ENCODE measurements around the gene HDHD5.
"Not testable (repeated sequence)": the region's sequence is repeated elsewhere in the genome, so short reads cannot be mapped to it uniquely, and the experiment has no call there.

Gene HDHD5

DNA sequence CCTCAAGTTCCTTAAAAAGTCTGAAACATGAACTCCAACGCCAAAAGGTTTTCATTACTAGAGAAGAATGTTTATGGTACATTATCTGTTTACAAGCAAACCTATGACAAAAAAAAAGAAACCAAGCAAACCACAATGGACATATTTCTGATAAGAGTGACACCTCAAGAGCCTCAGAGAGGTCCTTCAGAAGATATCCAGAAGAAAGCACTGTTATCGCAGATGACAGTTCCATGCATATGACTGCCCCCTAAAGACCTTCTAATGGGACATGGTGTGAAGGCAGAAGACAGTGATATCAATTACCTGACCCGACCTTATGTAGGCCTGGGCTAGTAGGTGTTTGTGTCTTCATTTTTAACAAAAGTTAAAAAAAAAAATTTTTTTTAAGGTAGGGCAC lies 3.1 kb downstream of the HDHD5 start:
- no peak for DNase-seq (ENCODE audit: low read depth)

DNA sequence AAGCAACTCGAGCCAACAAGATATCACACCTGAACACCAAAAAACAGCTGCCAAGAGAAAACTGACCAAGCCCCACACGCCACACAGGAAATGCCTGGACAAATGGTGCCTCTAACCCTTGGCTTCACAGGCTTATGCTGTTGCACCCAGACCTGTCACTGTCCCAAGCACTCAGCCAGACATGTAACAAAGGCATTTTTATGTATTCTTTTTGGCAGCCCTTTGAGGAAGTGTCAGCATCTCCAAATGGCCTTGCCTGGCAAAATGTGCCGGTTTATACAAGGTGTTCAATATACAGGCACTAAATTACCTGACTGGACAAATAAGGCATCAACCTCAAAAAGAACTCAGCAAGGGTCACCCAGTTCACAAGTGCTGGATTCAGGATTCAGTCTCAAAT lies 6.1 kb downstream of the HDHD5 start:
- DNase-seq (ENCODE audit: low read depth): no peak

DNA sequence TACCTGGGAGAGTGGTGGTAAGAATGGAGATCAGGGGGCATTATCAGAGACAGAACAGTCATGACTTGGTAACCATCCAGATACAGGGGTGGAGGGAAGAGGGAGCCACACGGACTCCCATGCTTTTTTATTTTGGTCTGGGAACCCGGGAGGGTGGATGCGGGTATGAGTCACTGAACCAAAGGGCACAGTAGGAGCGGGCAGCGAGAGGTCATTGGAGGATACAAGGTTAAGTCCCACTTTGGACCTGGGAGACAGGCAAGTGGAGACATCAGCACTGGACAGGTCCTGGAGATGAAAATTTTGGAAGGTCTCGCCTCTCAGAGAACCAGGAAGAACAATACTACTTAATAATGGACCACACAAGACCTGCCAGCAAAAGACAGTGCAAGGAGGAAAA lies 6.7 kb downstream of the HDHD5 start:
- no peak for DNase-seq (ENCODE audit: low read depth)

DNA sequence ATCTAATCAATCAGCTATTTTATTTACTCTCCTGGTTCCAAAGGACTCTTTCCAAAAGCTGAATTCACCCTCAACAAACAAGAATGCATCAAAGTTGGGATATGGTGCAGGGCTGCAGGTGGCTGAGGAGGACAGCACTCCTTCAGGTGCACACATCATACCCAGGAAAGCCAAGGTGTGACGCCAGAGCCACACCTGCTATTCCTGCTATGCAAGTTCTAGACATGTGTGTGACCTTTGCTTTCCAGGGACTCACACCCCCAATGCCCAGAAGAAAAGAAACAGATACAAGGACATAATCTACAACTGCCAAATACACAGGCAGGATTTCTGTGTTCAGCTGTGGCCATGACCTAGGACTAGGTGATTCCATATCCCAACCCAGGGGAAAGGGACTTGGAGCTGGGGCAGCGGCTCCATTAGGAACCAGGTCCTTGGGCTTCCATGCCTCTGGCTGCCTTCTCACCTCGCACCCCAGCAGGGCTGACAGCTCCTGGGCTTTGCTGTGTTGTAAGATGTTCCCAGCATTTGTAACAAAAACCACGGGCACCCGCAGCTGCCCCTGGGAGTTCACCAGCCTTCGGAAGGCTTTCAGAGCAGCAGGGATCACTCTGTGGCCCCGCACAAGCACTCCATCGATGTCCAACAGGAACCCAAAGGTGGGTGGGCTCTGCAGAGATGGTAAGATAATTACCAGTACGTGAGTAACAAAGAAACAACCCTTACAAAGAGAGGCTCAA lies 9.8 kb downstream of the HDHD5 start:
- DNase-seq (ENCODE audit: low read depth): no peak

DNA sequence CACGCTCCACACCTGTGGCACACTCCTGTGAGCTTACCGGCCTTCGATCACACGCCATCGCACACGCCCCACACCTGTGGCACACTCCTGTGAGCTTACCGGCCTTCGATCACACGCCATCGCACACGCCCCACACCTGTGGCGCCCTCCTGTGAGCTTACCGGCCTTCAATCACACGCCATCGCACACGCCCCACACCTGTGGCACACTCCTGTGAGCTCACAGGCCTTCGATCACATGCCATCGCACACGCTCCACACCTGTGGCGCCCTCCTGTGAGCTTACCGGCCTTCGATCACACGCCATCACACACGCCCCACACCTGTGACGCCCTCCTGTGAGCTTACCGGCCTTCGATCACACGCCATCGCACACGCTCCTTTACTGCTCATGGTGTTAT lies 11.6 kb downstream of the HDHD5 start:
- not testable (repeated sequence) for DNase-seq (ENCODE audit: low read depth)

DNA sequence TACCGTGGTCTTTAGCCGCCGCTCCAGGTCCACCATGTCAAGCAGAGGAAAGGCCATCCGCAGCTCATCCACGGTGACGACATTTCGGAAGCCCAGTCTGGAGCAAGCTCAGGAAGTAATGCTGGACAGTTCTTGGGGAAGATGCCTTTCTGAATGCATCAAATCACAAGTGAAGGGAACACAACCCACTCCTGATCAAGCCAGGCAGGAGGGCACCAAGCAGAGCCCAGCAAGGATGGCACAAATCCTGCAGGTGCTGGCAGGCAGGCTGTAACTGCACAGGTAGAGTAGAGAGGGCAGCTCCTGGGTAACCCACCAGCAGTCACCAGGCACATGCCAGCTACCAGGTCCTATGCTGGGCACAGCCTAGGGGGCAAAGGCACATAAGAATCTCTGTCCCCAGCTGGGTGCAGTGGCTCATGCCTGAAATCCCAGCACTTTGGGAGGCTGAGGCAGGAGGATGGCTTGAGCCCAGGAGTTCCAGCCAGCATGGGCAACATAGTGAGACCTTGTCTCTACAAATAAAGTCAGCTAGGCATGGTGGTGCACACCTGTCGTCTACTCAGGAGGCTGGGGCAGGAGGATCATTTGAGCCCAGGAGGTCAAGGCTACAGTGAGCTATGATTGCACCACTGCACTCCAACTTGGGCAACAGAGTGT lies 13.9 kb downstream of the HDHD5 start:
- no peak for DNase-seq (ENCODE audit: low read depth)

DNA sequence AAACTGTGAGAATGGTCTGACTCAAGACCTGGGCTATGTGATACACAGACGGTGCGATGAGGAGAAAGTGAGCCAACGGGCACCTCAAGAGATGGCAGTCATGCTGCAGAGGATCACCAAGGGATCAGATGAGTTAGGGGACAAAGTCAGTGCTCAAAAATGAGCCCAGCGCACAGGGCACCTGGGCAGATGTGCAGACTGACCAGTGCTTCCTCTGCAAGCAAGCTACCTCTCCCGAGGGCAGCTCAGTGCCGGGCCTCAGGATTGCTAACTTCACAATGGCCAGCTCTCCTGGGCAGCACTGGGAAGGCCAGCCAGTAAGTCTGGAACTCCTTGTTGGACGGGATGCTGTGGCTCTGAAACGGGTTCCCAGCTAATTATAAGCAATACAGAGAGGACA lies 15.3 kb downstream of the HDHD5 start:
- DNase-seq (ENCODE audit: low read depth): no peak

DNA sequence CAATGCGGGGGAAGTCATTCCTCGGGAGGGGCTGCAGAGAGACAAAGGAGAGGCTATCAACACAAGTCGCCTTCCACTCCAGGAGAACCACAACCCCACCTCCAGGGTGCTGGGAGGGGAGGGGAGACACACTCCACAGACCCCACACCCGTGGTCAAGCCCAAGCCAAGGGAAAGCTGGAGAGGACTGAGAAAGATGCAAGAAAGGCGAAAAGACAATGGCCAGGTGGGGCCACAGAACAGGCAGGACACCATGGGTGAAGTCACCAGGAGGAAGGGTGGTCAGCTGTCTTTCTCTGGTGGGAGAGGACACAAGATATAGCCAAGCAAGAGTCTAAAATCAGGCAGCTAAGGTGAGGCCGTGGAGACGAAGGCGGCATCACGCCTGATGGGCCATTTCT lies 16.0 kb downstream of the HDHD5 start:
- DNase-seq (ENCODE audit: low read depth): no peak

DNA sequence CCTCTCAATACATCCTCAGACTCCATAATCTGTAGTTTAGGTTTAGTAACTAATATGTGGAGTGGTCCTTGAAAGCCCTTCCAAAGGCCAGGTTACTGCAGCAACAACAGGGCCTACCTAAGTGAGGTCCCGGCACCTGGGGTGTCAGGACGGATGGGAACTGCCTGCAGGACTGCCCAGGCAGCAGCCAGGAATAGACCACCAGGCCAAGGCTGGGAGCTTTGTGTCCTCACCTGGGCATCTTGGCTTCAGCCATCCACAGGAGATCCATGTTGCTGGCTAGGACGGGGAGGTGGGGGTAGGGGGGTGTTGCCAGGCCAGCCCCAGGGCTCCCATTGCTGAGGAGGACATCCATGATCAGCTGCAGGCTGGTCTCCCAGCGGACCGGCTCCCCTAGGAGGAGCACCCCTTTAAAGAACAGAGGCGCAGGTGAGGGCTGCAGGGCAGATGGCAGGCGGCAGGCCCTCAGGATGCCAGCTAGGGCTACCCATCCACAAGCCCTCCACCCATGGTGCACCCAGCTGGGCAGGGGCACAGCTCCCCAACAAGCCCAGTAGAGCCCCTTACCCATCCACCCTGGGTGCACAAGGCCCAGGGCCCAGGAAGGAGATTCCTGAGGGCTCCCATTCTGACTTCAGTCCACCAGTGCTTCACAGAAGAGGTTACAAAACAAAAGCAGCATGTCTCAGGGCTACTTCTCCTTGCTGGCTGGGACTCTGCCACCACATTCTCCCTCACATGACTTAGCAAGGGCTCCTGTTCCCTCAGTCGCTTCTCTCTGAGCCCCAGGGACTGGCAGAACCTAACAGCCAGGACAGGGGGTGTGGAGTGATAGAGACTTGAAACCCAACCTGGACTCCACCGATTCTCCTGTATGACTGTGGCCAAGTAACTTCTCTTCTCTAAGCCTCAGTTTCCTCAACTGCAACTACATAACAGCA lies 18.0 kb downstream of the HDHD5 start:
- no peak for DNase-seq (ENCODE audit: low read depth)

DNA sequence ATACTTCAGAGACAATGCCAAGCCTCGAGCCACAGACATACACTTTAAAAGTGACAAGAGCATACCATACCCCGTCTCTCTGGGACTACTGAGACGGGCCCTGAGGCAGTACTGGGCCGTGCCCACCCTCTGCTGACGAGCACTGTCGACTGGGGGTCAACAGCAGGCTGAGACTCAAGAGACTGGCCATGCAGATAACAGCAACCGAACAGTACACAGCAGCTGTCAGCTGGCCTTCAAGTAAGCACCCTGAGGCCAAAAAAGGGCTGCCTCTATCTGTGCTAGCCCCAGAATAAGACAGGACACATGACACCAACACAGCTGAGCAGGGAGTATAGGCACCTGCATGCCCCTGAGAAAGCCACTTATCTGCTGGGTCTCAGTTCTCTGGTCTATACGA lies 19.1 kb downstream of the HDHD5 start:
- DNase-seq (ENCODE audit: low read depth): no peak

DNA sequence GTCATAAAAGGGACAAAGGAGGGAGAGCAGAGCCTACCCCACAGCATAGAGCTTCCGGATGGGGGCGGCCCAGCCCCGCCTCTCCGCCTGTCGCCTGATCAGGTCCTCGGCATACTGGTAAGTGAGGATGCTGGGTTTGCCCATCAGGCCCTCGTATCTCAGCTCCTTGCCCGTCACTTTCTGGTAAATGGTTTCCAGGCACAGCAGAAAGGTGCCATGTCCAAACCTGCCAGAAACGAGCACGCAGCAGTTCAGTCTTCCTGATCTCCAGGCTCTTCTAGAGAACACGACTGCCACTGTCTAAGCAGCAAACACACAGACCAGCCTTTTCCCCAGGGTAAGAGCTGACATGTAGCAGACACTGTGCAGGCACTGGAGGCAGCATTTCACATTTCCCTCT lies 20.6 kb downstream of the HDHD5 start:
- DNase-seq (ENCODE audit: low read depth): no peak

DNA sequence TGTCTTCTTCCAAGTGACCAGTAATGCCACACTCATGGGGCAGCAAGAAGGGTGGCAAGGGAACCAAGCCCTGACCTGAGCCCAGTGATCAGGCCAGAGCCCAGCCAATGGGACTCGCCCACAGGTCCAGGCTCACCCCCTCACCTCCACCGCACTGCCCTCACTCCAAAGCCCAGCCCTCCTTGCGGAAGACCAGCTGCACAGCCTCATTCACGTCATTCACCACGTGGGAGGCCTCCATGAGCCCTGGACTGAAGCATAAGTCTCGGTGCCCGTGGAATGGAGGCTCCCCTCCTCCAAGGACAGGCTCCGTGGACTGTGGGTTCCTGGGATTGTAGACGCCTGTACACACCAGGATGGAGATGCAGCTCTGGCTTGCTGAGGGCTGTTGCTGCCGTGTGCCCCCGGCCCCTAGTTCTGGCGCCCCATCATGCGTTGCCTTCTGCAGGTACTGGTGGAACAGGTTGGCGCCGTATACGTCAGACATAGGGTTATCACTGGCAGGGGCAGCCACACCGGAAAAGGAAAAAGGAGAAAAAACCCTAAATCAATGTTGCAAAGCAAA lies 21.1 kb downstream of the HDHD5 start:
- DNase-seq (ENCODE audit: low read depth): no peak

DNA sequence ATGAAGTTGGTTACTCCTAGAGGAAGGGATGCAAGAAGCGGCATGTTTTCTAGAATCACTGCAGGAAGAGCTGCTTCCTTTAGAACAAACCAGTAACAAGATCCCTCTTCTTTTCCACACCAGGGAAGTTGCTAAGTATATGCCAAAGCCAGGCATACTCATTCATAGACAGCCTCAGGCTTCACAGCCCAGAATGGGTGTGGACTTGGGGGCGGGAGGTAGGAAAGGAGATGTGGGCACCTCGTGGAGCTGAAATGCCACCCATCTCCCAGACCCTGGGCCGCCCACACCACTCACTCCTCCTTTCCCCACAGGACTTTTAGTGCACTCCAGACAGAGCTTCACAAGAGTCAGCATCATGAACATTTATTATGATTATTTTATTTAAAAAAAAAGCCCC lies 21.9 kb downstream of the HDHD5 start:
- DNase-seq (ENCODE audit: low read depth): no peak

DNA sequence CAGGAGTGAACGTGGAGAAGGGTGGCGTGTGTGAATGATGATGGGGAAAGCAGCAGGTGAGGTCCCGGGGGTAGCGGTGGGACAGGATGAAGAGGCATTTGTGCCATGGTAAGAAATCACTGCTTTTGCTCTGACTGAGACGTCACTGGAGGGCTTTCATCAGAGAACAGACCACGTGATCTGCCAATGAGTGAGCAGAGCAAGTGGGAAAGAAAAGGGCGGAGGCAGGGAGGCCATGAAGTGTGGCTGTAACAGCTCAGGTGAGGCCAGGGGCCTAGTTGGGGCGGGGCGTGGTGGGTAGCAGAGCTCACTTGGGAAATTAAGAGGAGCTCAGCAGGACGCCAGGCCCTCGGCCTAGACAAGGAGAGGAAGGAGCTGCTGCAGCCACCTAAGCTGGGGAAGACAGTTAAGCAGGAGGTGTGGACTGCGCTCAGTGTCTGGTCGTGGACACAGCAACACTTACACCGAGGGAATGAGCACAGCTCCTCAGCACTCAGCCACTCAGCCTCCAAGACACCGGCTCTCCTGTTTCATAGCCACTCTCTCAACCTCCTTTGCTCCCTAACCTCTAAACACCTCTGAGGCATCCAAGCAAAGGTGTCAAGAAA lies 23.8 kb downstream of the HDHD5 start:
- no peak for DNase-seq (ENCODE audit: low read depth)

DNA sequence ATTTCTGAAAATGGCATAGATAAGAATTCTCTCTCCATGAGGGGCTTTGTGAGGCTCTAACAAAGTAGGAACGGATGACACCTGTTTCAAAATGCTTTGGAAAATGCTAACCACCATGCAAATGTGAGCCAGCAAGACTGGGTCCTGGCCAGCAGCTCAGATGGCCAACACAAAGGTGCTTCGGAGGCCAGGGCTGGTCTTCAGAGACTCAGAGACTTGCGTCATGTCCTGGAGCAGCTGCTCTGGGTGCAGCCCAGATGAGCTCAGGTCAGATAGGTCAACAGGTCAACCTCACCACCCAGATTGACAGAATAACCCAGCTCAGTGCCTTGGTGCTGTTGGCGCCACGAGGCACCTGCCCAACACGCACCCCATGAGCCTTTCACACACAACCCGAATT lies 25.9 kb downstream of the HDHD5 start:
- DNase-seq (ENCODE audit: low read depth): no peak

DNA sequence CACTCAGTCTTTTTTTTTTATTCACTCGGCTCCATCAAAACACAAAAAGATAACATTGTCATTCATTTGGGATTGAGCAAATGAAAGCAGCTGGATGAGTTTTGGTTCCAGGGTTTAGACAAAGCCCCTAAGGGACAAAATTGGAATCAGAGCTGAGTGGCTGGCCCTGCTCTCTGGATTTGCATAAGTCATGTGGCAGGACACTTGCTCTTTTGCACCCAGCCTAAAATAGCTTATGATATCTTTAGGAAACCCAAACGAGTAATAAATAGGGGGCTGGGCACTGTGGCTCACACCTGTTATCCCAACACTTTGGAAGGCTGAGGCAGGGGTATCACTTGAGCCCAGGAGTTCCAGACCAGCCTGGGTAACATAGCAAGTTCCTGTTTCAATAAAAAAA lies 27.0 kb downstream of the HDHD5 start:
- no peak for DNase-seq (ENCODE audit: low read depth)

DNA sequence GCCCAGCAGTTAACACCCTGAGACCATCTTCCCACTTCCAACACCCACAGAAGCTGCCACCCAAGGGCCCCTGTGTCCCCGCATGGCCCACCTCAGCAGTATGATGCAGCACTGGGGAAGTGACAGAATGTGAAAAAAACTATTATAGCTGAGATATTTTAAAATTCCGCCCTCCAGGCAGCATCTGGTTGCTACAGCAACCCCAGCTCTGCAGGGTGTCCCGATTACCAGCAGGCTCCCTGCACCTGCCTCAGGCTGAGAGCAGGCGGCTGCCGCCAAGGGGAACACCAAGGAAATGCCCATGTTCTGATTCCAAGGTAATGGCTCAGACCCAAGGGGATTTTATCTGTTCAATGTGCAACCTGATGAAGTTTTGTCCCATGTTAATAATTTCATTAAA lies 27.4 kb downstream of the HDHD5 start:
- no peak for DNase-seq (ENCODE audit: low read depth)

DNA sequence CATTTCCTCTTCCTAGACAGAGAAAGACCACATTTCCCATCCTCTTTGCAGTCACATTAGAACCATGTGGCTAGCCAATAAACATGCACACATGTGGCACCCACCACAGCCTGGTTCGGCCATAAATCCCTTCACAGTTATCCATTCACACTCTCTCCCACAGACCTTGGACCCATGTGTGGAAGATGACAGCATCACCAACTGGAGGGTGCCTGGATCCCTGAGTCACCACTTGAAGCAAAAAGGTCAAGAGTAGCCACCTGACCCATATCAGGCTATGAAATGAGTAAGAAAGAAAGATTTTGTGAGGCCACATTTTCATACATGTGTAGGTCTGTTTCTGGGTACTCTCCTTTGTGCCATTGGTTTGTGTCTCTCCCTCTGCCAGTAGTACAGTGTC lies 28.9 kb downstream of the HDHD5 start:
- no peak for DNase-seq (ENCODE audit: low read depth)

DNA sequence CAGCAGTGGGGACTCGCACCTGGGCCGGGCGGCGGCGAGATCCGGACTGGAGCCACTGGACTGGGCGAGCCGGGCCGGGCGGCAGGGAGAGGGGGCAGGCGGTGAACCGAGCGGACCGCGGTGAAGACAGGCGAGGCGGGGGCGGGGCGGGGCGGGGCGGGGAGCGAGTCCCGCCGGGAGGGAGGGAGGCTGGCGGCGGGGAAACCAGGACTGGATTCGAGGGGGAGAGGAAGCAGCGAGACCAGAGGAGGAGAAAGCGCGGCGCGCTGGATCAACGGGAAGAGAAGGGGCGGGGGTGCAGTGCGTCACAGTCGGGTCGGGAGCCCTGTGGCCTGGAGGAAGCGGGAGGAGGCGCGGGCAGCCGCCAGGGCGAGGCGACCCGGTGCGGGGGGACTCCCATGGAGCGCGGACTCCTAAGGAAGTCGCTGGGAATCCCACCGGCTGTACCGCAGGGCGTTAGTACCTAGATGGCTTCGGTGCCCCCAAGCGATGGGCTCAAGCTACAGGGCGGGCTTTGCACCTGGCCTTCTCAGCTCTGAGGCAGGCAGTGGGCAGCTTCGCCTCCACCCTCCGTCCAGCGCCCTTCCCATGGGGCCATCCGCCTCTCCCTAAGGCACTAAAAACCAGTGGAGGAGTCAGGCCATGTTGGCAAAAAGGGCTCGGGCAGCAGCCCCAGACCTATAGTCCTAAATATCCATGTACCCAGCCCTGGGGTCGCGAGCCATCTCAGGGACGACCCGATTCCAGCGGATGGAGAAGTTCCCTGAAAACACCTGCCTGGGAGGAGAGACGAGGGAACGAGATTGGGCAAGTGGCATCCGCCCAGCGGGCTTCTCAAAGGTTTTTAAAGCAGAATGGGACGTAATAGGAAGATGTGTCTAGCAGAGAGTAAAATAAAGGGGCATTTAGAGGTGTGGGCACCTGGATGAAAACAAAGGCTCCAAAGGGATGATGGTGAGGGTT lies 37.6 kb downstream of the HDHD5 start, which contains the start of gene TMEM121B:
TMEM121B (minus strand) TSS at position 128 of the 963 bp plus-strand sequence. CDS start 233 bp downstream, outside the sequence.
- DNase-seq (ENCODE audit: low read depth): no peak

DNA sequence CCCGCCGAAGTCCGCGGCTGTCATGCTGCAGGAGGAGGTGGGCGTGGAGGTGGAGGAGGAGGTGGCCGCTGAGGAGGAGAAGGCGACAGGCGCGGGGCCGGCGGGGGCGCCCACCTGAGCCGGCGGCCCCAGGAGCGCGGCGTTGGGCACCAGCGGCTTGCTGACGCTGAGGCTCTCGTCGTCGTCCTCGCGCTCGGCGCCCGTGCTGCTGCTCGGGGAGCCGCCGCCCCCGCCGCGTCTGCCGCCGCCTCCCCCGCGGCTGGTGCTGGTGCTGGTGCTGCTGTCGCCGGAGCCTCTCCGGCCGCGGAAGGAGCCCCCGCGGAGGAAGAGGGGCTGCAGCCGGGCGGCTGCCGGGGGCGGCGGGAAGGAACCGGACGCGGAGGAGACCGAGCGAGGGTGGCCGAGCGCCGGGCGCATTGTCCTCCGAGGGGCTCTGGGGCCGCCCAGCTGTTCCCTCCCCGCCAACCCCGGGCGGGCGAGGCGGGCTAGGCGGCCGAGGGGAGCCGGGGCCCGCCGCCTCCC lies 38.3 kb downstream of the HDHD5 start:
- DNase-seq (ENCODE audit: low read depth): no peak

DNA sequence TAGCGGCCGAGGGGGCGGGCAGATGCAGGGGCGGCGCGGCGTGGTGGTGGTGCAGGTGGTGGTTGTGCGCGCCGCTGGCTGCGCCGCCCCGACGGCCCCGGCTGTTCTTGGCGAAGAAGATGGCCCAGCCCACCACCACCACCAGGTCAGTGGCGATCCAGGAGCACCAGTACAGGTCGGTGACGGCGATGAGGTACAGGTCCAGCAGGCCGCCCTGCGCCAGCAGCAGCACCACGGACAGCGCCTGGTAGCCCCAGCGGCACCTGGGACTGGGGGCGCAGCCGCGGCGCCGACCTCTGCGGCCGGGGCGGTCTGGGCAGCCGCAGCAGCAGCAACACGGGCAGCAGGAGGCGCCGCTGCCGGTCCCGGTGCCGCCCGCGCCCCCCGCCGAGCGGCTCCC lies 38.8 kb downstream of the HDHD5 start:
- DNase-seq (ENCODE audit: low read depth): no peak

All from stimulated activated CD8-positive, alpha-beta memory T cell treated with anti-CD3 and anti-CD28 coated beads, Interleukin-15, amount 100 ng/mL, for 24 hours (primary cell).